CD4-positive, alpha-beta memory T cell (primary cell): ENCODE results near the gene ZSCAN10. TPM values are rescaled to one million over a fixed set of nuclear protein-coding genes. Genes with fewer than 3 reads are reported as not detected.

Experiments used
- CTCF ChIA-PET: fragments of 350-600 bp; sonication (Branson Sonifier 250); formaldehyde crosslinking; loops from one replicate; lab custom pipeline; 2021; ENCODE audit warnings: inconsistent platforms; ENCODE audit not compliant: partially characterized antibody; lab: Charles Lee
- POLR2A ChIA-PET: fragments of 350-600 bp; sonication (Branson Sonifier 250); formaldehyde crosslinking; loops from one replicate; lab custom pipeline; 2021; ENCODE audit not compliant: partially characterized antibody; lab: Charles Lee
- DNase-seq, 5 donors: peaks; one replicate each; pipeline versions ENCODE4 v3.0.0 to v3.0.0-alpha.2; 2020 to 2022; ENCODE audit warnings: mixed read lengths in 1 of 5
- H3K27ac ChIP-seq: one replicate; pipeline ENCODE4 v1.7.0; 2013; ENCODE audit warnings: low read depth, low read length
- H3K27me3 ChIP-seq: 2 replicates; pipeline ENCODE4 v1.7.0; 2013; ENCODE audit warnings: mild to moderate bottlenecking, low read length, moderate library complexity; ENCODE audit not compliant: insufficient read depth
- H3K36me3 ChIP-seq: 2 replicates; pipeline ENCODE4 v1.7.0; 2013; ENCODE audit warnings: mild to moderate bottlenecking, low read length, moderate library complexity; ENCODE audit not compliant: insufficient read depth
- H3K4me1 ChIP-seq: 2 replicates; pipeline ENCODE4 v1.7.0; 2013; ENCODE audit warnings: mild to moderate bottlenecking, low read length, moderate library complexity; ENCODE audit not compliant: insufficient read depth
- H3K4me3 ChIP-seq, 2 donors: one replicate each; pipeline ENCODE4 v1.7.0; 2013; ENCODE audit warnings: low read length in 2 of 2, mild to moderate bottlenecking in 1 of 2
- H3K9me3 ChIP-seq, 2 donors: one replicate each; pipeline ENCODE4 v1.7.0; 2013; ENCODE audit warnings: low read length in 2 of 2, control low read depth in 1 of 2; ENCODE audit not compliant: control insufficient read depth in 1 of 2
- H3K27ac Mint-ChIP-seq, 7 donors: one replicate each; pipeline ENCODE4 v1.8.0; 2020 to 2021; ENCODE audit warnings: mixed read lengths in 7 of 7, mild to moderate bottlenecking in 6 of 7, inconsistent platforms in 3 of 7, moderate library complexity in 3 of 7
- H3K27me3 Mint-ChIP-seq, 2 donors: one replicate each; pipeline ENCODE4 v1.8.0; 2020 to 2021; ENCODE audit warnings: mixed read lengths in 2 of 2
- H3K36me3 Mint-ChIP-seq, 2 donors: one replicate each; pipeline ENCODE4 v1.8.0; 2020 to 2021; ENCODE audit warnings: mixed read lengths in 2 of 2, inconsistent platforms in 1 of 2, mild to moderate bottlenecking in 1 of 2
- H3K4me1 Mint-ChIP-seq, 4 donors: one replicate each; pipeline ENCODE4 v1.8.0; 2020 to 2021; ENCODE audit warnings: mixed read lengths in 4 of 4, mild to moderate bottlenecking in 1 of 4
- H3K4me3 Mint-ChIP-seq, 8 donors: one replicate each; pipeline ENCODE4 v1.8.0; 2020 to 2021; ENCODE audit warnings: mixed read lengths in 8 of 8, mild to moderate bottlenecking in 7 of 8, moderate library complexity in 6 of 8, inconsistent platforms in 3 of 8
- H3K9me3 Mint-ChIP-seq, 8 donors: one replicate each; pipeline ENCODE4 v1.8.0; 2020 to 2021; ENCODE audit warnings: mixed read lengths in 8 of 8, mild to moderate bottlenecking in 5 of 8, inconsistent platforms in 3 of 8, moderate library complexity in 1 of 8
- intact Hi-C: fragments of 100-400 bp; cut with micrococcal nuclease; formaldehyde crosslinking; loops from one replicate; pipeline ENCODE4 v1.15.1; 2023
- polyA plus RNA-seq, 2 donors: library from polyadenylated mRNA; unstranded; fragments of 300-500 nt; fragmentation: Illumina TruSeq; gene quantifications; one replicate each; pipeline ENCODE4 v1.2.3, GENCODE V29; 2021
- total RNA-seq, 2 experiments: library from RNA; stranded (reverse); gene quantifications; one replicate each; pipeline ENCODE4 v1.2.3, GENCODE V29; 2021

Gene ZSCAN10
- total and polyA plus RNA-seq, 4 experiments from 2014 or later = 0.15 TPM; not detected in 3

DNA sequence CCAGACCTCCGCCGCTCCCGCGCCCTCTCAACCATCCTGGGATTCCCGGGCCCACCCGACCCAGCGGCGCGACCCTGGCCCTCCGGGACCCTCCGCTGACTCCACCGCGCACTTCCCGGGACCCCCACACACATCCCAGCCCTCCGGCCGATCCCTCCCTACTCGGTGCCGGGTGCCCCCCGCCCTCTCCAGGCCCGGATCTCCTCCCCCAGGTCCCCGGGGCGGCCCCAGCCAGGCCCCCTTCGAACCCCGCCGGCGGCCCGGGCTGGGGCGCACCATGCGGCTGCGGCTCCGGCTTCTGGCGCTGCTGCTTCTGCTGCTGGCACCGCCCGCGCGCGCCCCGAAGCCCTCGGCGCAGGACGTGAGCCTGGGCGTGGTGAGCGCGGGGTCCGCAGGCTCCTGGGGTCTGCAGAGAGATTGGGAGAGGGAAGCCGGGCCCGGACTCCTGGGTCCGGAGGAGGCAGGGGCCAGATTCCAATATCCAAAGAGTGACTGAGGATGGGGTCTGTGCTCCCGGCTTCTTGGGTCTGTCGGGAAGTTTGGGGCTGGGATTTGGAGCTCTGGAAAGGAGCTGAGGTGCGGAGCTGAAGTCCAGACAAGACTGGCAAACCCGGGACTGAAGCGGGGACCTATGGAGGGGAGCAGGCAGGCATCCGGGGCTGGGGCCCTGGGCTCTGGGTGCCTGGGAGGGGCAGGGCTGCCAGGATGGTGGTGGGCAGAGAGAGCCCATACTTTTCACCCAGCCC, 52.3 kb downstream of the ZSCAN10 start:
- no peak overlapping the region for H3K4me3 ChIP-seq
- Mint-ChIP-seq H3K9me3 (no peaks in the 10 kb centered on the region), H3K4me3 (peak overlapping the region in 7 of 8 donors; percentile 21 to 65 (median 61)), H3K27me3 (peaks cover 12 to 17% of the 10 kb centered on the region in 2 donors), H3K27ac (peak overlapping the region in 1 of 7 donors; percentile 4), H3K36me3 (no peaks in the 10 kb centered on the region), H3K4me1 (peaks cover 16 to 37% (median 20%) of the 10 kb centered on the region in 4 donors)
- CTCF ChIA-PET = interaction anchor here (1.7 to 2.0 kb wide), 3 partner anchors 17 to 43 kb away, joined by 4 to 7 read pairs (median 6); no protein-coding TSS in a partner anchor
- H3K9me3 ChIP-seq = no peaks in the 10 kb centered on the region
- POLR2A ChIA-PET = interaction anchor here (0.6 to 3.5 kb wide), 9 partner anchors 9 to 82 kb away, joined by 3 to 27 read pairs (median 6); partner anchors contain the start of gene IL32
- peaks cover 33% of the 10 kb centered on the region for H3K27me3 ChIP-seq
- intact Hi-C loops = no loop called here
- no peak overlapping the region for H3K27ac ChIP-seq
- peaks cover 22% of the 10 kb centered on the region for H3K4me1 ChIP-seq
- H3K36me3 ChIP-seq = no peaks in the 10 kb centered on the region
- DNase-seq = no peak

DNA sequence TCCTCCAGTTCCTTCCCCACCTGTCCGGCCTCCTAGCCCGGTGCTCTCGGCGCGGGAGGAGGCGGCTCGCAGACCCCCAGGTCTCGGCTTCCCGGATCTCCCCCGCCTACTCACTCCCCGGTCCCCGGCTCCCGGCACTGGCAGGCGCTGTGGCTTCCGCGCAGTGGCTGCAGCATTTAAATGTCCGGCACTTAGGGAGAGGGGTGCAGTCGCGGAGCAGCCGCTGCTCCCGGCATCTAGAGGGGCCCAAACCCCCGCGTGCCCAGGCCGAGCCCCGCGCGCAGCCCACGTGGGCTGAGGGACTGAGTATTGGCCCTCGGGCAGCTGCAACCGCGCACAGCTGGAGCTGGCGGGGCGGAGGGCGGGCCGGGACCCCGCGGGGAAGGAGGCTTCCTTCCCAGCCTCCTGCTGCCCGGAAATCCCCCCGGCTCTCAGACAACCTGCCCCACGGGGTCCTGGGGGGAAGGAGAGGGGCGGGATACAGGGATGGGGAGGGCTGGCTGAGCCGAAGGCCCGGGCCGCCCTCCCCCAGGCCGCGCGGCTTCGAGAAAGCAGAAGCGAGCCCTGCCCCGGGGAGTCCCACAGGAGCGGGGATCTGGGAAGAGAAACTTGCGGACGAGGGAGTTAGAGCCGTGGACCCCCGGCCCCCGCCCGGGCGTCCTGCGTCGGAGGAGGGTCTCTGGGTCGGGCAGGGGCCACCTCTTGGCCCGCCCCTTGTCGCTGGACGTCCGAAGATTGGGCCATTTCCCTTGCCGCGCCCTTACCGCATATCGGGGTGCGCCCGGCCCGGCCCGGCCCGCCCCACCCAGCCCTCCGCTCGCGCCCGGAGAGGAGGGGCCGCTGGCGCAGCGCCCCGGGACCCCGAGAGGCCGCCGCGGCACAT, 53.1 kb downstream of the ZSCAN10 start, which contains the start of gene MMP25:
MMP25 (plus strand) TSS at position 804 of the 883 bp plus-strand sequence. CDS start 357 bp downstream, outside the sequence.
- no peak for DNase-seq
- Mint-ChIP-seq H3K9me3 (no peaks in the 10 kb centered on the region), H3K4me3 (peak within 1 kb of the TSS; percentile 72 to 90 (median 83)), H3K36me3 (no peaks in the 10 kb centered on the region), H3K4me1 (peaks cover 12 to 34% (median 17%) of the 10 kb centered on the region in 4 donors), H3K27me3 (peaks cover 14 to 17% of the 10 kb centered on the region in 2 donors), H3K27ac (peak within 1 kb of the TSS in 3 of 7 donors; percentile 4 to 55 (median 12))
- Histone ChIP-seq H3K4me1 (peaks cover 22% of the 10 kb centered on the region), H3K4me3 (peak within 1 kb of the TSS in 1 of 2 donors; percentile 38), H3K27ac (no peak within 1 kb of the TSS), H3K9me3 (no peaks in the 10 kb centered on the region), H3K36me3 (no peaks in the 10 kb centered on the region), H3K27me3 (peaks cover 33% of the 10 kb centered on the region)
- ChIA-PET POLR2A (interaction anchor here (0.6 to 1.7 kb wide), 8 partner anchors 10 to 105 kb away, joined by 3 to 9 read pairs (median 4); partner anchors contain the start of genes HCFC1R1, IL32, THOC6 and ZNF213), CTCF (interaction anchor here (1.6 to 8.2 kb wide), 2 partner anchors 16 to 81 kb away, joined by 3 to 80 read pairs; no protein-coding TSS in a partner anchor)
- intact Hi-C loops = no loop called here

DNA sequence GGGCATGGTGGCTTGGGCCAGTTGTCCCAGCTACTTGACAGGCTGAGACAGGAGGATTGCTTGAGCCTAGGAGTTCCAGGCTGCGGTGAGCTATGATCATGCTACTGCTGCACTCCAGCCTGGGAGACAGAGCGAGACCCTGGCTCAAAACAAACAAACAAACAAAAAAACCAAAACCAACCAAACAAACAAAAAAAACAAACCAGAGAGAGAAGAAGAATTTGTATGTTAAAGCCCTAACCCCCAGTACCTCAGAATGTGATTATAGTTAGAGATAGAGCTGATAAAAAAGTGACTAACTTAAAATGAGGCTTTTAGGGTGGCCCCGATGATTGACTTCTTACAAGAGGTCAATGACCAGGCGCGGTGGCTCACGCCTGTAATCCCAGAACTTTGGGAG, 54.4 kb downstream of the ZSCAN10 start:
- H3K4me1 ChIP-seq = peaks cover 22% of the 10 kb centered on the region

GRCh38 chr16:3042376-3042775, 56.7 kb downstream of the ZSCAN10 start:
- Histone ChIP-seq H3K4me3 (no peak overlapping the region), H3K36me3 (no peaks in the 10 kb centered on the region), H3K27ac (no peak overlapping the region), H3K4me1 (peaks cover 22% of the 10 kb centered on the region), H3K27me3 (peaks cover 56% of the 10 kb centered on the region), H3K9me3 (no peaks in the 10 kb centered on the region)
- H3K4me1 Mint-ChIP-seq = peaks cover 6 to 13% (median 9%) of the 10 kb centered on the region in 4 donors
- peaks cover 30 to 33% of the 10 kb centered on the region in 2 donors for H3K27me3 Mint-ChIP-seq
- no peaks in the 10 kb centered on the region for H3K36me3 Mint-ChIP-seq
- H3K9me3 Mint-ChIP-seq = no peaks in the 10 kb centered on the region
- no peak for DNase-seq
- no peak overlapping the region for H3K4me3 Mint-ChIP-seq
- H3K27ac Mint-ChIP-seq = no peak overlapping the region
- ChIA-PET CTCF (interaction anchor here (0.9 to 8.2 kb wide), 5 partner anchors 9 to 87 kb away, joined by 3 to 80 read pairs (median 7); partner anchors contain the start of gene IL32), POLR2A (interaction anchor here (1.2 to 1.4 kb wide), 4 partner anchors 9 to 22 kb away, joined by 4 to 5 read pairs (median 4); partner anchors contain the start of gene TNFRSF12A)
- intact Hi-C loops = no loop called here

More for the DNA sequence above, 54.4 kb downstream of the ZSCAN10 start:
- ChIA-PET POLR2A (interaction anchor here (1.0 to 2.2 kb wide), 5 partner anchors 13 to 84 kb away, joined by 3 to 9 read pairs (median 8); partner anchors contain the start of gene IL32), CTCF (interaction anchor here (1.6 to 8.2 kb wide), 2 partner anchors 15 to 83 kb away, joined by 3 to 80 read pairs; no protein-coding TSS in a partner anchor)
- Mint-ChIP-seq H3K27me3 (peaks cover 18 to 21% of the 10 kb centered on the region in 2 donors), H3K9me3 (no peaks in the 10 kb centered on the region), H3K4me3 (peak overlapping the region; percentile 36 to 90 (median 82)), H3K4me1 (peaks cover 10 to 25% (median 11%) of the 10 kb centered on the region in 4 donors), H3K27ac (peak overlapping the region in 1 of 7 donors; percentile 55), H3K36me3 (no peaks in the 10 kb centered on the region)
- H3K4me3 ChIP-seq = no peak overlapping the region
- no peaks in the 10 kb centered on the region for H3K36me3 ChIP-seq
- peaks cover 36% of the 10 kb centered on the region for H3K27me3 ChIP-seq
- intact Hi-C loops = no loop called here
- H3K9me3 ChIP-seq = no peaks in the 10 kb centered on the region
- no peak for DNase-seq
- no peak overlapping the region for H3K27ac ChIP-seq

- H3K4me3 Mint-ChIP-seq = no peak overlapping the region
- no peaks in the 10 kb centered on the region for H3K36me3 Mint-ChIP-seq
- H3K27me3 ChIP-seq = peaks cover 53% of the 10 kb centered on the region
- peaks cover 39% of the 10 kb centered on the region in 2 donors for H3K27me3 Mint-ChIP-seq
- intact Hi-C loops = no loop called here
- no peak for DNase-seq
- H3K27ac ChIP-seq = no peak overlapping the region
- no peaks in the 10 kb centered on the region for H3K9me3 ChIP-seq
- ChIA-PET CTCF (interaction anchor here (1.0 to 8.2 kb wide), 4 partner anchors 9 to 96 kb away, joined by 3 to 80 read pairs (median 5); partner anchors contain the start of gene ZNF213), POLR2A (interaction anchor here (1.0 to 3.8 kb wide), 3 partner anchors 10 to 90 kb away, joined by 3 to 14 read pairs (median 4); no protein-coding TSS in a partner anchor)
- H3K9me3 Mint-ChIP-seq = no peaks in the 10 kb centered on the region
- peaks cover 8% of the 10 kb centered on the region for H3K4me1 ChIP-seq
- H3K4me3 ChIP-seq = no peak overlapping the region
- peaks cover 4 to 12% (median 9%) of the 10 kb centered on the region in 4 donors for H3K4me1 Mint-ChIP-seq
- H3K27ac Mint-ChIP-seq = no peak overlapping the region
- H3K36me3 ChIP-seq = no peaks in the 10 kb centered on the region
Measured at GRCh38 chr16:3038896-3039295, 60.2 kb downstream of the ZSCAN10 start.
